A673 (cell line): ENCODE measurements around the gene PID1.

Source experiments
- EZH2 ChIP-seq: fragments of 200-600 bp; sonication (generic); IDR thresholded peaks from 2 replicates; pipeline ENCODE4 v1.6.1; 2017; ENCODE audit warnings: borderline replicate concordance, low read depth, mild to moderate bottlenecking, mixed read lengths, antibody characterized with exemption, low read length; ENCODE audit not compliant: poor library complexity, severe bottlenecking
- TF ChIP-seq, protein P1 (sequence below): fragments of 300-800, 200-600 bp; sonication (generic); conservative IDR thresholded peaks from 2 replicates; pipeline ENCODE4 v1.5.1; 2017; ENCODE audit warnings: low read depth, mild to moderate bottlenecking, antibody characterized with exemption, low read length, moderate library complexity, mixed read lengths

DNA sequence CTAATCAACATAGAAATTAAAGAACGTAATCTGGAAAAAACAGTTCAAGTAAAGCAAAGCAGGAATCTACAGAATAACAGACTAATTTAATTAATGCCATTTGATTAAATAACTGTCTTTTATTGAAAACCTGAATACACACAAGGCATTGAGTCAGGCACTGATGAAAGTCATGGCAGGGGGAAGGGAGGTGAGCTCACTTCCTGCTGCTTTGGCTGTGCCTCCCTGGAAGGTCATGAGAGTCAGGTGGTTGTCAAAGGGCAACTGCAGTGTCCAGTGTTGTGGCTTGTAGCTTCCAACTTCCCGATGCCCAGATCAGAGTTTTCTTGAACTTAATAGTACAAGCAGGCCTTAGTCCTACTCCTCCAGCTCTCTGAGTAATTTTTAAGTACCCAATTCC lies 180.9 kb downstream of the PID1 start:
- TF ChIP-seq, protein P1, sequence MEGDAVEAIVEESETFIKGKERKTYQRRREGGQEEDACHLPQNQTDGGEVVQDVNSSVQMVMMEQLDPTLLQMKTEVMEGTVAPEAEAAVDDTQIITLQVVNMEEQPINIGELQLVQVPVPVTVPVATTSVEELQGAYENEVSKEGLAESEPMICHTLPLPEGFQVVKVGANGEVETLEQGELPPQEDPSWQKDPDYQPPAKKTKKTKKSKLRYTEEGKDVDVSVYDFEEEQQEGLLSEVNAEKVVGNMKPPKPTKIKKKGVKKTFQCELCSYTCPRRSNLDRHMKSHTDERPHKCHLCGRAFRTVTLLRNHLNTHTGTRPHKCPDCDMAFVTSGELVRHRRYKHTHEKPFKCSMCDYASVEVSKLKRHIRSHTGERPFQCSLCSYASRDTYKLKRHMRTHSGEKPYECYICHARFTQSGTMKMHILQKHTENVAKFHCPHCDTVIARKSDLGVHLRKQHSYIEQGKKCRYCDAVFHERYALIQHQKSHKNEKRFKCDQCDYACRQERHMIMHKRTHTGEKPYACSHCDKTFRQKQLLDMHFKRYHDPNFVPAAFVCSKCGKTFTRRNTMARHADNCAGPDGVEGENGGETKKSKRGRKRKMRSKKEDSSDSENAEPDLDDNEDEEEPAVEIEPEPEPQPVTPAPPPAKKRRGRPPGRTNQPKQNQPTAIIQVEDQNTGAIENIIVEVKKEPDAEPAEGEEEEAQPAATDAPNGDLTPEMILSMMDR = no peak
- TF ChIP-seq EZH2 = no peak
